HG03196 (cell line): Measurements from ENCODE around the gene C5orf34.
"Not testable (repeated sequence)": the region's sequence is repeated elsewhere in the genome, so short reads cannot be mapped to it uniquely, and the experiment has no call there.

ENCODE experiments used
- ATAC-seq: cut with Tn5 transposase; IDR thresholded peaks from one replicate; pipeline ENCODE4 v1.9.1; 2021; ENCODE audit not compliant: unreplicated experiment

The C5orf34 gene

DNA sequence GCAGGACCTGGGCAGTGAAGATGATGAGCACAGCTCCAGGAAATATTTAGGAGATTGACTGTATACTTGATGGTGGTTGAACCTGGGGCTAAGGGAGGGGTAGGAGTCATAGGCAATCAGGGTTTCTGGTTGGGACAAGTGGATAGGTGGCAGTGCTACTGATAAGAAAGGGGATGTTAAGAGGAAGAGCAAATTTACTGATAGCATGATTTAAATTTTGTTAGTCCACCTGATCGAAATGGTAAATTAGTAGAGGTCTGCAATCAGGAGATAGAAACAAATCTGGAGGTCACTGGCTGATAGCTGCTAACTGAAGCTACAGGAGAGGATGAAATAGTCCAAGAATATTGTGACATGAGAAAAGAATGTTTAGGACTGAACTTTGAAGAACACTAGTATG, 5.7 kb upstream of the C5orf34 start:
- ATAC-seq = no peak

DNA sequence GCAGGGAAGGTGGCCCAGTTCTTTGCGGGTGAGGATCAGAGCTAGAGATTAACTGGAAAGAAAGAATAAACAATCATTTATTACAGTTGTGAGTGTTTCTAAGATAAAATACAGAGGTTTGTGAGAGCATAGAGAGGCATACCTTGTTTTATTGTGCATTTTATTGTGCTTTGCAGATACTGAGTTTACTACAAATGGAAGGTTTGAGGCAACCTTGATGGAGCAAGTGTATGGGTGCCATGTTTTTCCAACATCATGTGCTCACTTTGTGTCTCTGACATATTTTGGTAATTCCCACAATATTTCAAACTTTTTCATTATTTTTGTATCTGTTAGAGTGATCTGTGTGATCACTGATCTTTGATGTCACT, 715 bp upstream of the C5orf34 start:
- no peak for ATAC-seq

DNA sequence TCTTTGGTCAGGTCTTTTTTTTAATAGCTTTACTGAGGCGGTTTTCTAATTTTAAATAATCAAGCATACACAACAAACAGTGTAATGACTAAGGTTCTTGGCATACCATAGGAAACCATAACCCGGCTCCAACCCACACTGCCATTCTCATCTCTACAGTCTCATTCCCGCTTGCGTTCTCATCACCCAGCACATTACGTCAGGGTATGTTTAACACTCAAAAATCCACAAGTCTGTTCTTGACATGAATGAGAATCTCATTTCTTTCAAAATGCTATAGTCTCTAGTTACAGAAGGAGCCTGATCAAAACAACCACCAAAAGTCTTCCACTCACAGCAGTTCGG, 505 bp downstream of the C5orf34 start:
- ATAC-seq = peak; percentile 25

DNA sequence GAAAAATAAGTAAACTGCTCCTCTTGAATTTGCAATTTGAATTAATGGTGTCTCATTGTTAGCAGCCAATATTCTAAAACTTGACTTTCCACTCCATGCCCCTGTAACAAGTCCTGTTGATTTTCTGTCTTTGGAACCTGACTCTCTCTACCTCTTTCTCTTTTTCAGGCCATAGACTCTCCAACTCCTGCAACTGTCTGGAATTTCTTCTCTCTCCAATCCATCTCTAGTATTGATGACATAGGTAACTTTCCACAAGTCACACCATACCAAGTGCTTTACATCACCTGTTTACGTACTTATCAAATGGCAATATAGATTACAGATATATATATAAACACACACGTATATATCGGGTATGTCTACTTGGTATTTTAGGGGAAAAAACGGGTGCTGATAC, 923 bp downstream of the C5orf34 start:
- ATAC-seq = no peak

DNA sequence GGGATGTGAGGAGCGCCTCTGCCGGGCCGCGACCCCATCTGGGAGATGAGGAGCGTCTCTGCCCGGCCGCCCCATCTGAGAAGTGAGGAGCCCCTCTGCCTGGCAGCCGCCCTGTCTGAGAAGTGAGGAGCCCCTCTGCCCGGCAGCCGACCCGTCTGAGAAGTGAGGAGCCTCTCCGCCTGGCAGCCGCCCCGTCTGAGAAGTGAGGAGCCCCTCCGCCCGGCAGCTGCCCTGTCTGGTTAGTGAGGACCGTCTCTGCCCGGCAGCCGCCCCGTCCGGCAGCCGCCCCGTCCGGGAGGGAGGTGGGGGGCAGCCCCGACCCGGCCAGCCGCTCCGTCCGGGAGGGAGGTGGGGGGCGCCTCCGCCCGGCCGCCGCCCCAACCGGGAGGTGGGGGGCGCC, 3.9 kb downstream of the C5orf34 start:
- ATAC-seq = not testable (repeated sequence)

DNA sequence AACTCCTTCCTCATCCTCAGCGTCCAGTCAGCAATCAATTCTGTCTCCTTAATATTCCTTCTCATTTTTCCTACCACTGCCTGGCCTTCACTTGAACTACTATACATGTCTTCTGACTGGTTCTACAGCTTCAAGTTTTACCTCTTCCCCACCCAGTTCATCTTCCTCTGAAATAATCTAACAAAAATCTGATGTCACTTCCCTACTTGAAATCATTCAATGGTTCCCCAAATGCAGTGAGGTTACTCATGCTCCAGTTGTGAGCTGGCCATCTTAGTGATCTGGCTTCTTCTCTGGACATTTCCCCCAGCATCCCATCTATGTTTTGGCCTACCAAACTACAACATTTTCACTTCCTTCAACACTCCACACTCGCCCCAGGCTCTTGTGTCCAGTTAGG, 16.4 kb downstream of the C5orf34 start:
- ATAC-seq = no peak

DNA sequence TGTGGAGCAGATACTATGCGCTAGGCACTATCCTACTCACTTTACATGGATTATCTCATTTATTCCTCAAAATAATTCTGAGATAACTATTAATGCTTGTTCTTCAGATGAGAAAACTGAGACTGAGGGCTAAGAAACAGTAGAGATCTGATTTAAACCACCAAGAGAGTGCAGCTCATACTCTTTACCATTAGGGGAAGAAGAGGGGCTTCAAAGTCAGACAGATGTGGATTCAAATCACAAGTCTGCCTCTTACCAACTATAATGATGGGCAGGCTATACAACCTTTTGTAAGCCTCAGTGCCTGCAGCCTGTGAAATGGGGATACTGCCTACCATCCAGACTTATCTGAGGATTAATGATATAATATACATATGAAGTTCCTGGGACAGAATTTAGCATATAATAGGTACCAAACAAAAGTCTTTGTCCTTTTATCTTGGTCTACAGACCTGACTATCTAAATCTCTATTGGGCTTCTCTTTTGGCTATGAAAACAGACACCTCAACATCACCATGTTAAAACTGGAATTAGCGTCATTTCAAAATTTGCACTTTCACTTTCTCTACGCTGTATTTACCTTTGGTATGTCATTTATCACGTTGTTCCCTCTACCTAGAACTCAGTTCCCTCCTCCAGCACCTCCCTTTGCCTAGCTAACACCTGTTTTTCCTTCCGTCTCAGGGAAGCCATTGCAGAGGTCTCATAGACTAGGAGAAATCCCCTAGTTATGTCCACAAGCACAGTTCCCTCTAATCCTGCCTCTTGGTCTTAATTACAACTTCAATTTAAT, 17.4 kb downstream of the C5orf34 start:
- ATAC-seq = no peak

DNA sequence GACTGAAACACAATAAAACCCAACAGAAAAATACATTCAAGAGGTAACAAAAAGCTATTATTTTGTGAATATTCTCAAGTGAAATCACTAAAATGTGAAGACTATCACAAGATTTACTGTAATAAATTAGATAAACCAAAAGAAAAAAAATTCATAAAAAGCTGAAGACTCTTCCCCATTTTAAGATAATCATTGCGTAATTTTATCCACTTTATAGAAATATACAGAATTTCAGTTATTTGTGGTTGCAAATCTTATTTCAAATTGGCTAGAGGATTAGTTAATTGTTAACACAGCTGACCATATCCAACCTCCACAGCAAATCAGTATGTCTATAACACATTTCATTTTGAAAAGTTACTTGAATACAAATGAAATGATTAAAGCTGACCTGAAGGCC, 23.6 kb downstream of the C5orf34 start:
- no peak for ATAC-seq

DNA sequence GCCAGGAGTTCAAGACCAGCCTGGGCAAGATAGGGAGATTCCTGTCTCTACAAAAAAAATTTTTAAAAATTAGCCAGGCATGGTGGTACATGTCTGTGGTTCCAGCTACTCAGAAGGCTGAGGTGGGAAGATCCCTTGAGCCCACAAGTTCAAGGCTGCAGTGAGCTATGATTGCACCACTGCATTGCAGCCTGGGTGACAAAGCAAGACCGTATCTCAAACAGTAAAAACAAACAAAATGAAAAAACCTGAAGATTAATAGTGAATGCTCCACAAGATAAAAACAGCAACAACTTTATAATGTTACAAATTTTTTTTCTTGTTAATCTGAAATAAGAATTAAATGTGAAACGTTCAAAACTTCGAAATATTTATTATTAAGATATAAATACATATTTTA, 28.6 kb downstream of the C5orf34 start:
- ATAC-seq = no peak

DNA sequence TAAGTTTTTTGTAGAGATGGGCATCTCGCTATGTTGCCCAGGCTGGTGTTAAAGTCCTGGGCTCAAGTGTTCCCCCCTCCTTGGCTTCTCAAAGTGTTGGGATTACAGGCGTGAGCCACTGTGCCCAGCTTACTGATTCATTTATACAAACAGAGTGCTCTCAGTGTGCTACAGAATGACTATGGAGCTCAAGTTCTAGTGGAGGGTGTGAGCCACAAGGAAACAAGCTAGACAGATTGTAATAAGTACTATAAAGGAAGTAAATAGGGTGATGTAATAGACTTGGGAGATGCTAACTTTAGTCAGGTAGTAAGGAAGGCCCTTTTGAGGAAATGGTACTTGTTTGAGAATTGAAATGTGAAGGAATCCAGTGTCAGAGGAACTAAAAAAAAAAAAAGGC, 29.5 kb downstream of the C5orf34 start:
- ATAC-seq = no peak

DNA sequence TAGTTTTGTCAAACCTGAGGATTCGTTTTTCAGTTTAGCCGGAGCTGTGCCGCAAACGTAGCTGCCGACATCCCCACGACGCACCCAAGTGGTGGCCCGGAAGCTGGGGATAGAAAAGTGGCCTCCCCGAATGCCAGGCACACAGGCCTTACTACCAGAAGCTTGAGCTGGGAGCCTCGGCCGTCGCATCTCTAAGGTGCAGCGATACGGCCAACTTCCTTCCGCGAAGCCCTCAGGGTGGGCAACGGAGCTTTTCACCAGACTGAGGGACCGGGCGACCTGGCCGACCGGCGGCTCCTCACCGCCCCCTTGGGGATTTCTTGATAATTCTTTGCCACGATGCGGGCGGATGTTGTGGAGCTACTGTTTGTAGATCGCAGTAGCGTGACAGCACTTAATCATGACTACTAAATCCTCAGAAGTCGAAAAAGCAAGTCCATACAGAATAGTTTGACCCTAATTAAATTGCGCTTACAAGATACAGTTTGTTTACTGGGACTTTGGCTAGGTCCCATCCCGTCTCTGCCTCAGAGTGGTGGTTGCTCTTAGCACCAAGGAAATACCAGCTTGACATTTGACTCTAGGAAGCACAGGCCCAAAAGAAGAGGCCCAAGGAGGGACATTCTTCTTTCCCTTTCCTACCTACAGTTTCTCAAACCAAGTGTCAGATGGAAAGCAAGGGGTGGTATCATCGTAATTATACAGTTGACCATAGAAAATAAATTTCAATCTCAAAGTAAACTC, 30.7 kb downstream of the C5orf34 start:
- peak; percentile 73 for ATAC-seq

DNA sequence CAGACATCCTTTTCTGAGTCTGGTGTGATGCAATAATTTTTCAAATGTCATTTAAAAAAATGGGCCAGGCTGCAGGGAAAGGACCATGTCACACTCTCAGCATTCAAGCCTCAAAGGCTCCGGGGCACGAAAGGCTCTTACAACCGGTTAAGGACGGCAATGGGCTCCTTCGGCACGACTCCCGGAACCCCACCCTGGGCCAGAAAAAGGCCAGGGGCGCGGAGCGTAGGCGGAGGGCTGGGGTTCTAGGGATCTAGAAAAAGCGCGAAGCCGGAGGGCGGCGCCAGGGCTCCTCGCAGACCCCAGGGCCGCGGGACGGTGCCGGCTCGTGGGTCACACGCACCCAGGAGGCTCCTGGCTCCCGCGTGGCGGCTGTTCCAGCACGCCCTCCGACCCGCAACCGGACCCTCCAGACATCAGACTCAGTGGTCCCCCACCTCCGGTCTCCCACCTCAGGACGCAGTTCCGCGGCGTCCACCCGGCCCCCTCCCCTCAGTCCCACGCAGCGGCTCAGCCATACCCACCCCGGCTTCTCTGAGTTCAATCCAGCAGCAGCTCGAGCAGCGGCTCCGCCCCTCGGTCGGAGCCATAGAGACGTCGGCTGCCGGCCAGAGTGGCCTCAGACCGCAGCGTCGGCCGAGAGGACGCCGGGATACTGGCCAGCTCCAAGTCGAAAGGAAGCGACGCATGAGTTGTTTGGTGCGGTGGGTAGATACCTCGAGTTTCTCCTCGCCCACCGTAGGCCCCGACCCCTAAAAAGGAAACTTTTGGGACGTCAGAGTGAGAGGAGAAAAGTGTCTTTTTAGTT, 31.4 kb downstream of the C5orf34 start, which contains the start of gene TMEM267:
TMEM267 (minus strand) TSS at position 568 of the 808 bp plus-strand sequence. CDS start 29,896 bp downstream, outside the sequence.
- peak; percentile 90 for ATAC-seq

DNA sequence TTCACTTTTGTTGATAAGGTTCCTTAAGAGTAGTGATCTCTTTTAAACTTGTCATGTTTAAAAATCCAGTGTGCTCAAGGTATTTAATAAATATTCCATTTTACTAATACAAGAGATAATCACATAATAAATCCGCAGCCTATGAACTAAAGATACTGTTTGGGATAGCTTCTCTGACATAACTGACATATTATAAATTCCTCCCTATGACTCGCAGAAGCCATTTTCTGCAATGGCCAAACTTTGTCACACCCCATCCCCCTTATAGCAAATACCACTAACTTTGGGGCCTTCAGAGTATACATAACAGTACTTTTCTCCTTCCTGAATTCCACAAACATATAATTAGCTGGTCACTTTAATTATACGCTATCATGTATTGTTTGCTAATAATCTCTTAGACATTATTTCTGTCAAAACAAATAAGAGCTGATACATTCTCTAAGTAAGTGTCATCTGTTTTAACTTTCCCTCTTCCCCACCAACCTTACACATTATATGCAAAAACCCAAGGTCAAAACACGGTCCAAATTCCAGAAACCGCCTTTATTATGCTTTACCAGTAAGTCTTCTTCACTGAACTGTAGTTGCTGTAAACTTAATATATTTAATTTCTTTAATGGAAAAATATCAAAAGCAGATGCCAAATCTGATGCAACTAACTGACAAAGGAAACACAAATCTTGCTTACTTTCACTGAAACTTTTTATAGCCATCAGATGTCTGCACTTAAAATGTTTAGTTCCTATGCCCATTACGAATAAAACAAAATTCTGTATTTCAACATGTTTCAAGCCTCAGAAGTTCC, 32.3 kb downstream of the C5orf34 start:
- ATAC-seq = no peak

DNA sequence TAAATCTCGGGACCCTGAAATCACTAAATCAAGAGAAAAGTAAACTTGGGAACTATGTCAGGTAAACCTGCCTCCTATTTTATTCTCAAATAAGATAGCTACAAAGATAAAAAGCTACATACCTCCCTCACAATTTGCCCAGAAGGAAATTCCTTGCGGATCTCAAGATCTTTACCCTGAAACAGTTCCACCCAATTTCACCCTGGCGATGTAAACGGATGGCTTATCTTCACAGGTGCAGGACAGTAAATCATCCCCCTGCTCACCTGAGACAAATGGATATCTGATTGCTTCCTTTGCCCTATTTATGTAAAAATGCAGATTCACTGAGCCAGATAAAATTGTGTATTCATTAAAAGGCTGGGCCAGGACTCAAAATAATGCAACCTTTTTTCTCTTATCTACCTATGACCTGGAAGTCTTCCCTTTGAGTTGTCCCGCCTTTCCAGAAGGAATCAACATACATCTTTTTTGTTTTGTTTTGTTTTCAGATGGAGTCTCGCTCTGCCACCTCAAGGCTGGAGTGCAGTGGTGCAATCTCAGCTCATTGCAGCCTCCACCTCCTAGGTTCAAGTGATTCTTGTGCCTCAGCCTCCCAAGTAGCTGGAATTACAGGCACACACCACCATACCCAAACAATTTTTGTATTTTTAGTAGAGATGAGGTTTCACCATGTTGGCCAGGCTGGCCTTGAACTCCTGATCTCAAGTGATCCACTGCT, 45.1 kb downstream of the C5orf34 start:
- no peak for ATAC-seq

DNA sequence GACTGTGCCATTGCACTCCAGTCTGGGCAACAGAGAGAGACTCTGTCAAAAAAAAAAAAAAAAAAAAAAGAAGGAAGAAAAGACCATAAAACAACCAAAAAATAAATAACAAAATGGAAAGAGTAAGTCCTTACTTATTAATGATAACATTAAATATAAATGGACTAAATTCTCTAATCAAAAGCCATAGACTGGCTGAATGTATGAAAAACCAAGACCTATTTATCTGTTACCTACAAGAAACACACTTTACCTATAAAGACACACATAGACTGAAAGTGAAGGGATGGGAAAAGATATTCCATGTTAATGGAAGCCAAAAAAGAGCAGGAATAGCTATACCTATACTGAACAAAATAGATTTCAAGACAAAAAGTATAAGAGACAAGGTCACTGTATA, 47.8 kb downstream of the C5orf34 start:
- ATAC-seq = no peak

DNA sequence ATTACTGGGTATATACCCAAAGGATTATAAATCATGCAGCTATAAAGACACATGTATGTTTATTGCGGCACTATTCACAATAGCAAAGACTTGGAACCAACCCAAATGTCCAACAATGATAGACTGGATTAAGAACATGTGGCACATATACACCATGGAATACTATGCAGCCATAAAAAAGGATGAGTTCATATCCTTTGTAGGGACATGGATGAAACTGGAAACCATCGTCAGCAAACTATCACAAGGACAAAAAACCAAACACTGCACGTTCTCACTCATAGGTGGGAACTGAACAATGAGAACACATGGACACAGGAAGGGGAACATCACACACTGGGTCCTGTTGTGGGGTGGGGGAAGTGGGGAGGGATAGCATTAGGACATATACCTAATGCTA, 49.5 kb downstream of the C5orf34 start:
- ATAC-seq = not testable (repeated sequence)

DNA sequence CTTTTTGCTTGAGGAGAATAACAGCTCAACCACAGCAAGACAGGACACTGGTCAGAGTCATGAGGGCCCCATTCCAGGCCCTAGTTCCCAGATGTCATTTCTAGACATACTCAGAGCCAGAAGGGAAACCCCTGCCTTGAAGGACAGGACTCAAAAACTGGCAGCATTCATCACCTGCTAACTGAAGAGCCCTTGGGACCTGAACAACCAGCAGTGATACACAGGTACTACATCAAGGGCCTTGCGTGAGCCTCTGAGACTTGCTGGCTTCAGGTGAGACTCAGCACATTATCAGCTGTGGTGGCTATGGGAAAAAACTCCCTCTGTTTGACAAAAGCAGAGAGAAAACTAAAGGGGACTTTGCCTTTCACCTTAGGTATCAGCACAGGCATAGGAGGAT, 53.9 kb downstream of the C5orf34 start:
- ATAC-seq = no peak

DNA sequence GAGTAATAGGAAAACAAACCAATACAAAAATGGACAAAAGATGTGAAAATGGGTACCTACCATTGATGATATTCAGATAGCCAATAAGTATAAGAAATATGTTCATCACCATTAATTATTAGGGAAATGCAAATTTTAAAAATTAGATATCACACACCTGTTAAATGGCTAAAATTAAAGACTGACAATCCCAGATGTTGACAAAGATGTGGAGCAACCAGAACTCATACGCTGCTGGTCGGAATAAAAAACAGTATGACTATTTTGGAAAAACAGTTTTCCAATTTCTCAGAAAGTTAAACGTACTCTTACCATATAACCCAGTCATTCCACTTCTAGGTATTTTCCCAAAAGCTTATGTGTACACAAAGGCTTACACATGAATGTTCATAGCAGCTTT, 58.4 kb downstream of the C5orf34 start:
- no peak for ATAC-seq

DNA sequence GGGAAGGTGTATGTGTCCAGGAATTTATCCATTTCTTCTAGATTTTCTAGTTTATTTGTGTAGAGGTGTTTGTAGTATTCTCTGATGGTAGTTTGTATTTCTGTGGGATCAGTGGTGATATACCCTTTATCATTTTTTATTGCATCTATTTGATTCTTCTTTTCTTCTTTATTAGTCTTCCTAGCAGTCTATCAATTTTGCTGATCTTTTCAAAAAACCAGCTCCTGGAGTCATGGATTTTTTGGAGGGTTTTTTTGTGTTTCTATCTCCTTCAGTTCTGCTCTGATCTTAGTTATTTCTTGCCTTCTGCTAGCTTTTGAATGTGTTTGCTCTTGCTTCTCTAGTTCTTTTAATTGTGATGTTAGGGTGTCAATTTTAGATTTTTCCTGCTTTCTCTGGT, 73.4 kb downstream of the C5orf34 start:
- ATAC-seq = not testable (repeated sequence)

DNA sequence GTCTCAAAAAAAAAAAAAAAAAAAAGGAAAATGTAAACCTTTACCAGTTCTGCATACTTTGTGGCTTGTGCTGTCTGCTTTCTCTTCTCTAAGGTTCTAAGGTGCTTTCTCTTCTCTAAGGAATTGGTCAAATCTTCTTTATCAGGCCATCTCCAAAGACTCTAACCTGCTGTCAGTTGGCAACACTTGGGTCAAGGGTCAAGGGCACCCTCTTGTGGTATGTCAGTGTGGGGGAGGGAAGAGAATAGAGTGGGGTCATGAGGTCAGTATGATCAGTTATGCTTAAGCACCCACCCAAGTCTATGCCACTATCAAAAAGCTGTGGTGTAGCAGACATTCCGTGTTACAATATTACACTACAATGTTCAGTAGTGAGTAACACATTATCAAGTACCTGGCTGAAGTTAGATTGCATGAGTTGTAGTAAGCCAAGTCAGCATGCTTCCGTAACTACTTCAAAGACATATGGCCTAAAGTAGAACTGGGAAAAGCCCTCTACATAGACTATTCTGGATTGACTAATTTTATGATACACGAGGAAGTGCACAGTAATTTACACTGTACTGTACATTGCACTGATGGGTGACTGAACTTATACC, 77.8 kb downstream of the C5orf34 start:
- ATAC-seq = no peak
